Mesodermal cell (in vitro differentiated cells): ENCODE data around the gene SLX9.
A peak's percentile ranks its signal among the peaks of the same experiment; 100 is the strongest.

ENCODE experiments used
- H3K27ac ChIP-seq: 2 replicates; pipeline ENCODE4 v1.7.0; 2013; ENCODE audit warnings: mild to moderate bottlenecking, low read depth, low read length, moderate library complexity; ENCODE audit not compliant: severe bottlenecking
- H3K36me3 ChIP-seq: 2 replicates; pipeline ENCODE4 v1.7.1; 2013; ENCODE audit warnings: mild to moderate bottlenecking, low read length, moderate library complexity; ENCODE audit not compliant: control insufficient read depth, insufficient read depth
- H3K4me1 ChIP-seq: one replicate; pipeline ENCODE4 v1.7.1; 2013; ENCODE audit warnings: mild to moderate bottlenecking, low read length; ENCODE audit not compliant: insufficient read depth, control insufficient read depth, poor library complexity, severe bottlenecking
- H3K4me3 ChIP-seq: 2 replicates; pipeline ENCODE4 v1.7.0; 2013; ENCODE audit warnings: low read length, control low read depth, mild to moderate bottlenecking; ENCODE audit not compliant: insufficient read depth, poor library complexity, severe bottlenecking; ENCODE audit errors: extremely low read depth
- H3K9me3 ChIP-seq: 2 replicates; pipeline ENCODE4 v1.7.1; 2013; ENCODE audit warnings: mild to moderate bottlenecking, low read length, moderate library complexity; ENCODE audit not compliant: control insufficient read depth
- WGBS, 2 experiments: methylation state at CpG; one replicate each; pipeline ENCODE4 v1.1.5; 2013; ENCODE audit warnings: missing lambda C conversion rate in 2 of 2; ENCODE audit not compliant: insufficient coverage in 2 of 2; 5-methylcytosine and 5-hydroxymethylcytosine counted together

Gene SLX9

GRCh38 chr21:44966135-44967081, 26.6 kb downstream of the SLX9 start:
- Histone ChIP-seq H3K36me3 (peaks cover 76% of the 10 kb centered on the region), H3K4me3 (no peak overlapping the region)
- WGBS, 2 experiments, result 92 to 94% methylated on average over 24 to 26 of the region's 30 CpGs

GRCh38 chr21:44967082-44968047, 27.5 kb downstream of the SLX9 start:
- H3K4me3 ChIP-seq, result no peak overlapping the region
- H3K4me1 ChIP-seq, result peaks cover 50% of the 10 kb centered on the region
- H3K9me3 ChIP-seq, result no peaks in the 10 kb centered on the region
- H3K36me3 ChIP-seq, result peaks cover 70% of the 10 kb centered on the region
- 95 to 97% methylated on average over 24 to 35 of the region's 38 CpGs for WGBS, 2 experiments
- no peak overlapping the region for H3K27ac ChIP-seq

More at GRCh38 chr21:44966135-44967081, 26.6 kb downstream of the SLX9 start:
- Histone ChIP-seq H3K27ac (no peak overlapping the region), H3K9me3 (no peaks in the 10 kb centered on the region), H3K4me1 (peaks cover 49% of the 10 kb centered on the region)

DNA sequence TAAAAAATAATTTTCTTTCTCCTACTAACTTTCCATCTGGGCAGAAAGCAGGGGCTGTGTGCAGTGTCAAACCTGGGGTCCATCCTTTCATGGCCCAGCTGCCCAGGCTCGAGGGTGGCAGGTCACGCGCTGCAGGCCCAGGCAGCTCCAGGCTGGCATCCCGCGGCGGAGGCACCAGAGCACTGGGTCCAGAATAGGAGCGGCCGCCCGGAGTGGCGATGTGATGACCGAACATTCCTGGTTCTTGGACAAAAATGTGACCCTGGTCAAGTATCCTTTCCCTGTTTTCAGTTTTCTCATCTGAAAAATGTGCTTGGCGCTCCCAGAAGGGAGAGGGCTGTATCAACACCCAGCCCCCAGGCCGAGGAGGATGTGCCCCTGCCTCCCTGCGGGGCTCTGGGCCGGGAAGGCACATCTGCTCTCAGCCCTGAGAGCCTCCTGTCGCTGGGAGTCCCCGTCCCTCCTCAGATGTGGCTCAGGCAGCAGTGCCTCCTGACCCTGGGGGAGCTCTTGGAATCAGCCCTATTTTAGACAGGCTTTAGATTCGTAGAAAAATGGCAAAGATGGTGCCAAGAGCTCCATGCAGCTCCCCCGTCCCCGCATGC, 29.3 kb downstream of the SLX9 start:
- H3K27ac ChIP-seq, result peak overlapping the region; percentile 83
- H3K36me3 ChIP-seq, result peaks cover 69% of the 10 kb centered on the region
- WGBS, 2 experiments, result 91% methylated on average over 20 of the region's 20 CpGs

DNA sequence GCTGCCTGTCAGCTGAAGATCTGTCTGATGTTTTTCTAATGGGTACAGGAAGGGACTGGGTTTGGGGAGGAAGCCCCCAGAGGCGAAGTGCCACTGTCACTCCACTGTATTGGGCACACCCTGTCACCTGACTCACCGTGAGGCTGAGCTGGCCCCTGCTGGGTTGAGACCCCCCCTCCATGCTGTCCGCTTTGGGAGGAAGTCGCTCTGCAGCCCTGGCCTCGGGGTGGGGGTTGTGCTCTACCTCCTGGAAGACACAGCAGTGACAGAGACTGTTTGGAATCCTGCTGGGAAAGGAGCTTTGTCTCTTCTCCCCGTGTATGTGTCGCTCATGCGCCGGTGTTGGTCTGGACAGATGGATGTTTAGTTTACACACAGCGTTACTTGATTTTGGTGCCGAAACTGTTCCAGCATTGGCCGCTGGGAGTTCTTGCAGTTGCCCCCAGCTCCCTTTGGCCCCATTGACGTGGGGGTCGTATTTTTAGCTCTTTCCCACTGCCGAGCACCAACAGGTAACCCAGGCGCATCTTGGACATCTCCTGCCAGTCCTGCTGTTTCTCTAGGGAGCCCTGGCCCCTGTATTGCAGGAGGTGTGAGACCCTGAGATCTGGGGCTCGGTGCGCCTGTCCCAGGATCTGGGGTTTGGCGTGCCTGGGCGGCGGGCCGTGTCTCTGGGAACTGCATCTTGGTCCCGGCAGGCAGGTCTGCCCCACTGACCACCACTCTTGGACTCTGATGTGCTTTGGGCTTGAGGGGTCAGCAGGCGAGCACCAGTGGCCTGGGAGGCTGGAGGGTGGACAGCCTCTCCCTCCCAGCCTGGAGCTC, 30.3 kb downstream of the SLX9 start:
- no peak overlapping the region for H3K4me3 ChIP-seq
- H3K9me3 ChIP-seq, result no peaks in the 10 kb centered on the region
- H3K4me1 ChIP-seq, result peaks cover 50% of the 10 kb centered on the region
- WGBS, 2 experiments, result 79 to 92% methylated on average over 16 to 18 of the region's 24 CpGs
- peaks cover 73% of the 10 kb centered on the region for H3K36me3 ChIP-seq
- H3K27ac ChIP-seq, result peak overlapping the region; percentile 83

More for the DNA sequence above, 29.3 kb downstream of the SLX9 start:
- Histone ChIP-seq H3K4me3 (no peak overlapping the region), H3K9me3 (no peaks in the 10 kb centered on the region), H3K4me1 (peaks cover 50% of the 10 kb centered on the region)

- Histone ChIP-seq H3K27ac (peak overlapping the region; percentile 83), H3K9me3 (no peaks in the 10 kb centered on the region), H3K4me3 (no peak overlapping the region), H3K36me3 (peaks cover 67% of the 10 kb centered on the region), H3K4me1 (peaks cover 50% of the 10 kb centered on the region)
- 85 to 94% methylated on average over 24 to 31 of the region's 36 CpGs for WGBS, 2 experiments
Observed at GRCh38 chr21:44970766-44971671, 31.2 kb downstream of the SLX9 start.

- no peak overlapping the region for H3K27ac ChIP-seq
- peaks cover 48% of the 10 kb centered on the region for H3K4me1 ChIP-seq
- 82 to 84% methylated on average over 8 to 10 of the region's 10 CpGs for WGBS, 2 experiments
- no peaks in the 10 kb centered on the region for H3K9me3 ChIP-seq
- H3K4me3 ChIP-seq, result no peak overlapping the region
- peaks cover 63% of the 10 kb centered on the region for H3K36me3 ChIP-seq
Observed at GRCh38 chr21:44971672-44971995, 31.8 kb downstream of the SLX9 start.

GRCh38 chr21:44972301-44972814, 32.5 kb downstream of the SLX9 start:
- Histone ChIP-seq H3K27ac (no peak overlapping the region), H3K4me1 (peaks cover 45% of the 10 kb centered on the region), H3K4me3 (no peak overlapping the region), H3K36me3 (peaks cover 60% of the 10 kb centered on the region), H3K9me3 (no peaks in the 10 kb centered on the region)
- WGBS, 2 experiments, result 94 to 95% methylated on average over 17 to 19 of the region's 19 CpGs

DNA sequence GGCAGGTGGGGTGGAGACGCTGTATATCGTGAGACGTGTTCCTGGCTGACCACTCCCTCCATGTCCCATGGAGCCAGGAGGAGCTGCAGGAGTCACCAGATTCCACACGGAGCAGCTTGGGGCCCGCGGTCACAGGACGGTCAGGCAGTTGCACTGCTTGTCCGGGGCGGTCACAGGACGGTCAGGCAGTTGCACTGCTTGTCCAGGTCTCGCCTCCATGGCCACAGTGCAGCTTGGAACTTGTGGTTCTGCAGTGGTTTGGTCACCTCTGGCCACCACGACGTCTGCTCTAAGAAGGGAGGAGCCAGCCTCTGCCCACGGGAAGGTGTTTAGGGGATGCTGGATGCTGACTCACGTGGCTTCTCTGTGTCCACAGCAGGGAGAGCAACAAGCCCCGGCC, 33.0 kb downstream of the SLX9 start:
- Histone ChIP-seq H3K4me1 (peaks cover 42% of the 10 kb centered on the region), H3K4me3 (no peak overlapping the region), H3K36me3 (peaks cover 55% of the 10 kb centered on the region), H3K9me3 (no peaks in the 10 kb centered on the region), H3K27ac (no peak overlapping the region)
- WGBS, 2 experiments, result 89 to 91% methylated on average over 15 to 16 of the region's 16 CpGs

DNA sequence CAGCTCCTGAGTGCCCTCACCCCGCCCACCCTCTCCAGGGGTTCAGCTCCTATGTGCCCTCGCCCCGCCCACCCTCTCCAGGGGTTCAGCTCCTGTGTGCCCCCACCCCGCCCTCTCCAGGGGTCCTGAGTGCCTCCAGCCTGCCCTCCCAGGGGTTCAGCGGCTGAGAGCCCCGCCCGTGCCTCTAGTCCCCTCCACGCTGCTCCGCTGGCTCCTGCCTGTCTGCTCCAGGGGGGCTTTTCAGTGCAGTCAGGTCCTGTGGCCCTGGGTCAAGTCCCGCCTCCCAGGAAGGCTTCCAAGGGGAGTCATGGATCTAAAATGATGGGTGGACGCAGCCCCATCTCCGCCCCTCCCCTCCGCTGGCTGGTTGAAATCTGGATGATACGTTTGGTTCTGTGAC, 33.8 kb downstream of the SLX9 start:
- no peak overlapping the region for H3K4me3 ChIP-seq
- peaks cover 36% of the 10 kb centered on the region for H3K4me1 ChIP-seq
- 93 to 95% methylated on average over 7 to 11 of the region's 14 CpGs for WGBS, 2 experiments
- H3K27ac ChIP-seq, result no peak overlapping the region
- H3K9me3 ChIP-seq, result no peaks in the 10 kb centered on the region
- peaks cover 48% of the 10 kb centered on the region for H3K36me3 ChIP-seq
